H9 (cell line): Measurements from ENCODE around the gene SUN2. TPM values are rescaled to one million over a fixed set of nuclear protein-coding genes. Genes with fewer than 3 reads are reported as not detected.

ENCODE experiments used
- DNase-seq: peaks from one replicate; pipeline ENCODE4 v3.0.0-alpha.2; 2017
- H2AFZ ChIP-seq: one replicate; pipeline ENCODE4 v1.6.1; 2013; ENCODE audit warnings: mild to moderate bottlenecking, low read length, control low read depth, moderate library complexity
- H2AK5ac ChIP-seq: 2 replicates; pipeline ENCODE4 v1.6.1; 2013; ENCODE audit warnings: low read length, control low read depth, mixed read lengths; ENCODE audit not compliant: insufficient read length
- H2BK120ac ChIP-seq: one replicate; pipeline ENCODE4 v1.6.1; 2013; ENCODE audit warnings: low read depth, mild to moderate bottlenecking, low read length, control low read depth, inconsistent platforms; ENCODE audit not compliant: poor library complexity, severe bottlenecking
- H2BK12ac ChIP-seq: 2 replicates; pipeline ENCODE4 v1.6.1; 2013; ENCODE audit warnings: low read length, control low read depth, mixed read lengths, low read depth; ENCODE audit not compliant: insufficient read length
- H2BK15ac ChIP-seq: 2 replicates; pipeline ENCODE4 v1.6.1; 2013; ENCODE audit warnings: low read depth, low read length, control low read depth
- H2BK20ac ChIP-seq: one replicate; pipeline ENCODE4 v1.6.1; 2013; ENCODE audit warnings: low read depth, mild to moderate bottlenecking, low read length, control low read depth, inconsistent platforms; ENCODE audit not compliant: poor library complexity, severe bottlenecking
- H2BK5ac ChIP-seq: 2 replicates; pipeline ENCODE4 v1.6.1; 2013; ENCODE audit warnings: low read length, control low read depth, mixed read lengths; ENCODE audit not compliant: insufficient read length
- H3K14ac ChIP-seq: 2 replicates; pipeline ENCODE4 v1.6.1; 2013; ENCODE audit warnings: low read length, control low read depth; ENCODE audit not compliant: insufficient read depth
- H3K18ac ChIP-seq: 2 replicates; pipeline ENCODE4 v1.6.1; 2013; ENCODE audit warnings: low read depth, mild to moderate bottlenecking, mixed read lengths, low read length, control low read depth; ENCODE audit not compliant: insufficient read length
- H3K23ac ChIP-seq: 2 replicates; pipeline ENCODE4 v1.6.1; 2013; ENCODE audit warnings: low read length, control low read depth, mixed read lengths, low read depth; ENCODE audit not compliant: insufficient read length
- H3K23me2 ChIP-seq: 2 replicates; pipeline ENCODE4 v1.6.1; 2013; ENCODE audit warnings: low read depth, mild to moderate bottlenecking, mixed read lengths, low read length, control low read depth; ENCODE audit not compliant: insufficient read length, poor library complexity, severe bottlenecking
- H3K27ac ChIP-seq: 2 replicates; pipeline ENCODE4 v1.5.1; 2013; ENCODE audit warnings: low read length, control low read depth, mixed read lengths, low read depth; ENCODE audit not compliant: insufficient read length
- H3K27me3 ChIP-seq: 2 replicates; pipeline ENCODE4 v1.6.1; 2013; ENCODE audit warnings: low read length, control low read depth, inconsistent platforms; ENCODE audit not compliant: insufficient read depth
- H3K4ac ChIP-seq: 2 replicates; pipeline ENCODE4 v1.6.1; 2013; ENCODE audit warnings: low read depth, mild to moderate bottlenecking, control low read depth, inconsistent platforms, low read length, moderate library complexity
- H3K4me1 ChIP-seq: 2 replicates; pipeline ENCODE4 v1.6.1; 2013; ENCODE audit warnings: low read length, control low read depth, inconsistent platforms; ENCODE audit not compliant: insufficient read depth
- H3K4me2 ChIP-seq: 2 replicates; pipeline ENCODE4 v1.6.1; 2013; ENCODE audit warnings: low read length, control low read depth, mixed read lengths; ENCODE audit not compliant: insufficient read length, insufficient read depth
- H3K56ac ChIP-seq: 2 replicates; pipeline ENCODE4 v1.6.1; 2013; ENCODE audit warnings: low read depth, mild to moderate bottlenecking, mixed read lengths, low read length, control low read depth; ENCODE audit not compliant: insufficient read length
- H3K79me1 ChIP-seq: 2 replicates; pipeline ENCODE4 v1.6.1; 2013; ENCODE audit warnings: low read depth, mild to moderate bottlenecking, moderate library complexity, low read length, control low read depth, inconsistent platforms; ENCODE audit not compliant: insufficient read depth, poor library complexity, severe bottlenecking
- H3K79me2 ChIP-seq: 2 replicates; pipeline ENCODE4 v1.6.1; 2013; ENCODE audit warnings: low read length, control low read depth, inconsistent platforms; ENCODE audit not compliant: insufficient read depth
- H3K9ac ChIP-seq: 2 replicates; pipeline ENCODE4 v1.6.1; 2013; ENCODE audit warnings: low read length, control low read depth, mixed read lengths; ENCODE audit not compliant: insufficient read length; ENCODE audit errors: extremely low read depth
- H3K9me3 ChIP-seq: one replicate; pipeline ENCODE4 v1.6.1; 2013; ENCODE audit warnings: low read depth, low read length, inconsistent platforms; ENCODE audit not compliant: control insufficient read depth
- H3T11ph ChIP-seq: one replicate; pipeline ENCODE4 v1.6.1; 2013; ENCODE audit warnings: mild to moderate bottlenecking, low read length, control low read depth, inconsistent platforms
- H4K20me1 ChIP-seq: one replicate; pipeline ENCODE4 v1.6.1; 2013; ENCODE audit not compliant: control insufficient read depth, insufficient read length, insufficient read depth
- H4K5ac ChIP-seq: 2 replicates; pipeline ENCODE4 v1.6.1; 2013; ENCODE audit warnings: low read depth, mild to moderate bottlenecking, mixed read lengths, low read length, control low read depth; ENCODE audit not compliant: insufficient read length
- H4K8ac ChIP-seq: replicated peaks from 2 replicates; pipeline ENCODE4 v1.6.1; 2013; ENCODE audit warnings: low read length, control low read depth, mixed read lengths, low read depth; ENCODE audit not compliant: insufficient read length
- H4K91ac ChIP-seq: 2 replicates; pipeline ENCODE4 v1.6.1; 2013; ENCODE audit warnings: low read depth, mild to moderate bottlenecking, moderate library complexity, mixed read lengths, low read length, control low read depth; ENCODE audit not compliant: insufficient read length
- H3K27ac Mint-ChIP-seq, 3 experiments: 2 replicates in 2 of 3; 3 replicates in 1 of 3; pipeline ENCODE4 v1.8.0; 2020 to 2021; ENCODE audit warnings: mixed read lengths in 3 of 3, mild to moderate bottlenecking in 1 of 3, moderate library complexity in 1 of 3
- H3K27me3 Mint-ChIP-seq: 2 replicates; pipeline ENCODE4 v1.8.0; 2021; ENCODE audit warnings: low read depth, mild to moderate bottlenecking, moderate library complexity, mixed read lengths
- H3K36me3 Mint-ChIP-seq, 3 experiments: 2 replicates in 2 of 3; 3 replicates in 1 of 3; pipeline ENCODE4 v1.8.0; 2020 to 2021; ENCODE audit warnings: low read depth in 3 of 3, mixed read lengths in 3 of 3; ENCODE audit not compliant: insufficient read depth in 1 of 3
- H3K4me1 Mint-ChIP-seq, 2 experiments: 2 replicates each; pipeline ENCODE4 v1.8.0; 2020; ENCODE audit warnings: mixed read lengths in 2 of 2
- H3K4me3 Mint-ChIP-seq, 2 experiments: 2 replicates in 1 of 2; 3 replicates in 1 of 2; pipeline ENCODE4 v1.8.0; 2020 to 2021; ENCODE audit warnings: mild to moderate bottlenecking in 2 of 2, mixed read lengths in 2 of 2, moderate library complexity in 1 of 2
- H3K9me3 Mint-ChIP-seq, 2 experiments: 2 replicates in 1 of 2; 3 replicates in 1 of 2; pipeline ENCODE4 v1.8.0; 2020; ENCODE audit warnings: mild to moderate bottlenecking in 2 of 2, mixed read lengths in 2 of 2, moderate library complexity in 1 of 2
- CTCF ChIP-seq: fragments of 200-600 bp; sonication (generic); conservative IDR thresholded peaks from 3 replicates; pipeline ENCODE4 v1.8.0; 2021; ENCODE audit warnings: antibody characterized with exemption, mild to moderate bottlenecking
- WGBS: extraction: QIAGEN DNeasy Blood & Tissue Kit; methylation state at CpG from one replicate; pipeline ENCODE4 v1.1.7; 2013; ENCODE audit warnings: missing lambda C conversion rate, low lambda C conversion rate, mixed read lengths; ENCODE audit not compliant: insufficient read length; ENCODE audit errors: extremely low coverage; 5-methylcytosine and 5-hydroxymethylcytosine counted together
- total RNA-seq: library from RNA; stranded (reverse); gene quantifications from 2 replicates; pipeline ENCODE4 v1.2.1, GENCODE V29; 2021

The SUN2 gene
- total RNA-seq, 1 experiment from 2014 or later, result 12.0 TPM

GRCh38 chr22:38733724-38734381 is 21.9 kb downstream of the SUN2 start:
- Histone ChIP-seq H3K18ac (no peak overlapping the region), H2BK15ac (no peak overlapping the region), H3K23ac (no peak overlapping the region), H3K27ac (no peak overlapping the region), H2BK20ac (no peak overlapping the region), H2AK5ac (no peak overlapping the region), H3K9me3 (no peaks in the 10 kb centered on the region), H2BK12ac (no peak overlapping the region), H3K4me1 (no peaks in the 10 kb centered on the region), H4K91ac (no peak overlapping the region), H3K4me2 (no peak overlapping the region), H3K79me2 (no peaks in the 10 kb centered on the region), H3K79me1 (no peaks in the 10 kb centered on the region), H3K56ac (no peak overlapping the region), H3K9ac (no peak overlapping the region), H2AFZ (no peak overlapping the region), H3K23me2 (no peaks in the 10 kb centered on the region), H4K20me1 (no peaks in the 10 kb centered on the region), H3K4ac (no peak overlapping the region), H3T11ph (no peak overlapping the region), H2BK5ac (no peak overlapping the region), H4K8ac (no peak overlapping the region), H3K14ac (no peak overlapping the region), H2BK120ac (no peak overlapping the region), H3K27me3 (no peaks in the 10 kb centered on the region), H4K5ac (no peak overlapping the region)
- H3K9me3 Mint-ChIP-seq, result no peaks in the 10 kb centered on the region
- H3K4me3 Mint-ChIP-seq, result no peak overlapping the region
- no peaks in the 10 kb centered on the region for H3K27me3 Mint-ChIP-seq
- H3K27ac Mint-ChIP-seq, result no peak overlapping the region; a peak in 1 of 7 replicates
- TF ChIP-seq CTCF, result no peak
- H3K36me3 Mint-ChIP-seq, result peaks cover 14 to 86% (median 50%) of the 10 kb centered on the region in 3 experiments; a peak in 6 of 7 replicates
- DNase-seq, result no peak
- no CpG with 5 or more reads among the region's 8 CpGs for WGBS
- 0 out of 4 replicates have a peak, but pooled peaks cover 0 to 3% of the 10 kb centered on the region in 2 experiments for H3K4me1 Mint-ChIP-seq
